NCI-H748 treated with DMSO at 0.1 percent for 48 hours (cell line): ENCODE data around the gene GTPBP6.
"Not testable (repeated sequence)": the region's sequence is repeated elsewhere in the genome, so short reads cannot be mapped to it uniquely, and the experiment has no call there.

Experiments used
- DNase-seq: peaks from one replicate; lab custom pipeline; 2025; lab: John Stamatoyannopoulos, UW

The GTPBP6 gene

GRCh38 chrX:264006-264405, 54.6 kb downstream of the GTPBP6 start:
- DNase-seq = not testable (repeated sequence)

- DNase-seq = no peak
Observed at GRCh38 chrX:262381-262909, 56.2 kb downstream of the GTPBP6 start.

- no peak for DNase-seq
Observed at GRCh38 chrX:261919-262352, 56.7 kb downstream of the GTPBP6 start.

GRCh38 chrX:261167-261918, 57.3 kb downstream of the GTPBP6 start:
- no peak for DNase-seq

GRCh38 chrX:259692-260355, 58.8 kb downstream of the GTPBP6 start:
- DNase-seq = no peak

GRCh38 chrX:258291-259040, 60.1 kb downstream of the GTPBP6 start:
- no peak for DNase-seq

GRCh38 chrX:257681-258289, 60.8 kb downstream of the GTPBP6 start:
- no peak for DNase-seq

GRCh38 chrX:257054-257453, 61.5 kb downstream of the GTPBP6 start:
- DNase-seq = not testable (repeated sequence)

- no peak for DNase-seq
Observed at GRCh38 chrX:255923-256331, 62.7 kb downstream of the GTPBP6 start.
